OCI-LY1 (cell line): ENCODE data around the gene FCN1.
"Not testable (repeated sequence)": the region's sequence is repeated elsewhere in the genome, so short reads cannot be mapped to it uniquely, and the experiment has no call there.

Experiments used
- H2AFZ ChIP-seq: fragments of 200-600 bp; sonication (generic), shearing (Covaris generic); 2 replicates; pipeline ENCODE4 v1.6.0; 2014; ENCODE audit warnings: antibody characterized with exemption, mild to moderate bottlenecking, low read length
- H3F3A ChIP-seq: fragments of 200-600 bp; sonication (generic), shearing (Covaris generic); 2 replicates; pipeline ENCODE4 v1.6.0; 2014; ENCODE audit warnings: mild to moderate bottlenecking, antibody characterized with exemption, low read length, moderate library complexity; ENCODE audit not compliant: insufficient read depth
- H3K27ac ChIP-seq: fragments of 200-600 bp; sonication (generic); 2 replicates; pipeline ENCODE4 v1.5.1; 2014; ENCODE audit warnings: low read length, mixed run types, mild to moderate bottlenecking, low read depth; ENCODE audit not compliant: poor library complexity, severe bottlenecking
- H3K27me3 ChIP-seq: fragments of 200-600 bp; sonication (generic); 2 replicates; pipeline ENCODE4 v1.6.0; 2014; ENCODE audit warnings: antibody characterized with exemption, mild to moderate bottlenecking, low read length, moderate library complexity; ENCODE audit not compliant: insufficient read depth
- H3K36me3 ChIP-seq: fragments of 200-600 bp; sonication (generic); 2 replicates; pipeline ENCODE4 v1.6.1; 2014; ENCODE audit warnings: mild to moderate bottlenecking, antibody characterized with exemption, low read length, moderate library complexity, mixed read lengths; ENCODE audit not compliant: insufficient read depth
- H3K4me1 ChIP-seq: fragments of 200-600 bp; sonication (generic); 2 replicates; pipeline ENCODE4 v1.5.1; 2014; ENCODE audit warnings: mild to moderate bottlenecking, low read length, moderate library complexity; ENCODE audit not compliant: insufficient read depth, severe bottlenecking
- H3K4me2 ChIP-seq: fragments of 200-600 bp; sonication (generic), shearing (Covaris generic); 2 replicates; pipeline ENCODE4 v1.6.1; 2014; ENCODE audit warnings: low read length
- H3K4me3 ChIP-seq: fragments of 200-600 bp; sonication (generic); 2 replicates; pipeline ENCODE4 v1.5.1; 2014; ENCODE audit warnings: low read length, low read depth, mild to moderate bottlenecking, mixed read lengths; ENCODE audit not compliant: poor library complexity, severe bottlenecking
- H3K79me2 ChIP-seq: fragments of 200-600 bp; shearing (Covaris generic); 2 replicates; pipeline ENCODE4 v1.6.1; 2016; ENCODE audit warnings: mixed run types, low read length, mixed read lengths; ENCODE audit not compliant: insufficient read depth
- H3K9ac ChIP-seq: fragments of 200-600 bp; sonication (generic), shearing (Covaris generic); 2 replicates; pipeline ENCODE4 v1.6.1; 2014; ENCODE audit warnings: mild to moderate bottlenecking, low read length, mixed read lengths
- H3K9me2 ChIP-seq: fragments of 200-600 bp; sonication (generic), shearing (Covaris generic); 2 replicates; pipeline ENCODE4 v1.6.1; 2014; ENCODE audit warnings: low read depth, mild to moderate bottlenecking, low read length, mixed read lengths
- H3K9me3 ChIP-seq: fragments of 200-600 bp; shearing (Covaris generic); 2 replicates; pipeline ENCODE4 v1.6.1; 2014; ENCODE audit warnings: low read length, mixed read lengths
- H4K20me1 ChIP-seq: fragments of 200-600 bp; sonication (generic), shearing (Covaris generic); 2 replicates; pipeline ENCODE4 v1.6.0; 2016; ENCODE audit warnings: mild to moderate bottlenecking, low read length; ENCODE audit not compliant: insufficient read depth
- EZH2 ChIP-seq: fragments of 200-600 bp; sonication (generic), shearing (Covaris generic); IDR thresholded peaks from 2 replicates; pipeline ENCODE4 v1.8.0; 2017; ENCODE audit warnings: borderline replicate concordance, mixed run types, mild to moderate bottlenecking, antibody characterized with exemption, low read length, moderate library complexity, mixed read lengths
- TF ChIP-seq, protein P1 (sequence below): fragments of 200-600 bp; sonication (generic), shearing (Covaris generic); IDR thresholded peaks from 2 replicates; pipeline ENCODE4 v1.5.1; 2017; ENCODE audit warnings: mild to moderate bottlenecking, antibody characterized with exemption, low read length, moderate library complexity, mixed read lengths

The FCN1 gene

DNA sequence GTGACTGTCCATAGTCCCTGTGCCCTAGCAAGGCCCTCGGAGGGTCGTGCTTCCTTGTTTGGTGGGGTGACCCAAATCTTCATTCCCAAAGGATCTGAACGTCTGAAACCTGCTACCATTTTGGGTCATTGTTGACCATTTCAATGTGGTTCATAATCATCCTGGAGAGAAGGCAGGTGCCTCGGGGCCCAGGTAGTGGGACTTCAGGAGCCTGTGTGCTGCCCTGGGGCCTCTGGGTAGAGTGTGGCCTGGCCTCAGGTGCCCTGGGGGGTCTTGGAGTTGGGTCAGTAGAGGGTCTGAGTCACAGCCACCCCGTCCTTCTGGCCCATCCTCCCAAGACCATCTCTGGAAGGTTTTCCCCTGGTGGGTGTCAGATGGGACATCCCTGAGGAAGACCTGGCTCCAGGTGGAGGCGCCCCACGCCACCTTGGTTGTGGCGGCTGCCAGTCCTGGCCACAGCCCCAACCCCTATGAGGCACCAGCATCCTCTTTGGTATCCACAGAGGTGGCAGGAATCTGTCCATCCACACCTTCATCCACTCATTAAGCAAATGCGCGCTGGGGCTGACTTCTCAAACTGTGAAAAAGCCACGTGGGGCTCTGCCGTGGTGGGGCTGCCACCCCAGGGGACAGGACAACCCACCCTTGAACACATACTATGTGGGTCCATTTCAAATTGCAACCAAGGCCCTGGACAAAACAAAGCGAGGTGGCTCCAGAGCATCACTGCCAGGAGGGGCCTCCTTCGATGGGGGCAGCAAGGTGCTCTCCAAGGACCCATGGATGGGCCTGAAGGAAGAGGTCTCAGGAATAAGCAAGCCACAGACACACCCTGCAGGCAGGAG is 41.6 kb upstream of the FCN1 start:
- Histone ChIP-seq H3K9me2 (no peaks in the 10 kb centered on the region), H4K20me1 (no peaks in the 10 kb centered on the region), H3K36me3 (no peaks in the 10 kb centered on the region; the same call in 1 of the 2 replicates), H2AFZ (no peak overlapping the region), H3K27me3 (peaks cover 20% of the 10 kb centered on the region; the same call in 1 of the 2 replicates), H3K4me2 (no peak overlapping the region), H3K9ac (no peak overlapping the region), H3F3A (no peaks in the 10 kb centered on the region), H3K4me3 (no peak overlapping the region), H3K27ac (no peak overlapping the region), H3K4me1 (peaks cover 4% of the 10 kb centered on the region), H3K9me3 (no peaks in the 10 kb centered on the region), H3K79me2 (no peaks in the 10 kb centered on the region)
- TF ChIP-seq, protein P1, sequence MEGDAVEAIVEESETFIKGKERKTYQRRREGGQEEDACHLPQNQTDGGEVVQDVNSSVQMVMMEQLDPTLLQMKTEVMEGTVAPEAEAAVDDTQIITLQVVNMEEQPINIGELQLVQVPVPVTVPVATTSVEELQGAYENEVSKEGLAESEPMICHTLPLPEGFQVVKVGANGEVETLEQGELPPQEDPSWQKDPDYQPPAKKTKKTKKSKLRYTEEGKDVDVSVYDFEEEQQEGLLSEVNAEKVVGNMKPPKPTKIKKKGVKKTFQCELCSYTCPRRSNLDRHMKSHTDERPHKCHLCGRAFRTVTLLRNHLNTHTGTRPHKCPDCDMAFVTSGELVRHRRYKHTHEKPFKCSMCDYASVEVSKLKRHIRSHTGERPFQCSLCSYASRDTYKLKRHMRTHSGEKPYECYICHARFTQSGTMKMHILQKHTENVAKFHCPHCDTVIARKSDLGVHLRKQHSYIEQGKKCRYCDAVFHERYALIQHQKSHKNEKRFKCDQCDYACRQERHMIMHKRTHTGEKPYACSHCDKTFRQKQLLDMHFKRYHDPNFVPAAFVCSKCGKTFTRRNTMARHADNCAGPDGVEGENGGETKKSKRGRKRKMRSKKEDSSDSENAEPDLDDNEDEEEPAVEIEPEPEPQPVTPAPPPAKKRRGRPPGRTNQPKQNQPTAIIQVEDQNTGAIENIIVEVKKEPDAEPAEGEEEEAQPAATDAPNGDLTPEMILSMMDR = no peak
- no peak for TF ChIP-seq EZH2

DNA sequence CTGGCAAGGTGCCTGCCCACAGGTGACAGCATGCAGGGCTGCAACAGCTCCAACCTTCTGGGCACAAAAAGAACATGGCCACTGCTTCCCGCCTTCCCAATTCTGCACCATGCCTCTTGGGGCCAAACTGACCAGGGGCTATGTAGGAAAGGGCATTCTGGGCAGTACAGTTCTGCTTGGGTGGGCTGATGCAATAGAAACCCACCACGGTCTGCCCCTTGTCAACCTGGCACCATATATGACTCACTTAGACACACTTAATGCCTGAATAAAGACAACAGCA is 40.2 kb upstream of the FCN1 start:
- H3K4me2 ChIP-seq = no peak overlapping the region
- H4K20me1 ChIP-seq = no peaks in the 10 kb centered on the region
- H3K4me3 ChIP-seq = no peak overlapping the region
- no peak for TF ChIP-seq EZH2
- TF ChIP-seq, protein P1 = no peak
- no peaks in the 10 kb centered on the region for H3K9me2 ChIP-seq
- no peaks in the 10 kb centered on the region for H3K9me3 ChIP-seq
- peaks cover 16% of the 10 kb centered on the region; the same call in 1 of the 2 replicates for H3K27me3 ChIP-seq
- no peak overlapping the region for H3K27ac ChIP-seq
- no peaks in the 10 kb centered on the region for H3K79me2 ChIP-seq
- no peaks in the 10 kb centered on the region; the same call in 1 of the 2 replicates for H3K36me3 ChIP-seq
- H3K4me1 ChIP-seq = peaks cover 4% of the 10 kb centered on the region
- no peak overlapping the region for H3K9ac ChIP-seq
- no peak overlapping the region for H2AFZ ChIP-seq
- H3F3A ChIP-seq = no peaks in the 10 kb centered on the region

DNA sequence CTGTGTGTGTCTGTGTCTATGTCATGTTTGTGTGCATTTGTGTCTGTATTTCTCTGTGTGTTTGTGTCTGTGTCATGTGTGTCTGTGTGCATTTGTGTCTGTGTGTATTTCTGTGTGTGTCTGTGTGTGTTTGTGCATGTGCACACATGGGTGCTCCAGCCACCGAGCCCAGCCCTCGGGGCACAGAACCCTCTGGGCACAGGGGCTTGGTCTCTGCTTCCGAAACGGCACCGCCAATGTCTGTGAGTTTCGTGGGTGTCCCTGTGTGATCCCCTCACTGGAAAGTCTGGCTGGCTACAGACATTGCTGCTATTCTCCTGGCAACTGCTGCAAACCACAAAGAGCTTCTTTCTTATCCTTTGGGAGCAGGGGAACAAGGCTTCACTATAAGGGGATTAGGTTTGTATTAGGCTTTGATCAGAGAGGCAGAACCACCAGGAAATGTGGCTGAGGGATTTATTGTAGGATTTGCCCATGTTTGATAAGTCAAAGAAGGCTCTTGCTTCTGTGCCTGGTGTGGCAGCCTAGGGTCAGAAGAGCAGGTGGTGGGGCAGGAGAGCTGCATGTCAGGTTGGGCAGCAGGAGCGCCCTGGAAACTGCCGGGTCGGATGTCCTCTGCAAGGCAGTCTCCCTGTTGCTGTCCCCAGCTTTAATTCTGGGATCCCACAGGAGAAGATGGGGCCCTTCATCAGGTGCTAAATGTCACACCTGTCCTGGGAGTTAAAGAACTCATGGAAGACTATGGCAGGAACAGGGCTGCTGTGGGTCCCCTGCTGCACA is 39.6 kb upstream of the FCN1 start:
- Histone ChIP-seq H3K79me2 (no peaks in the 10 kb centered on the region), H3K4me2 (no peak overlapping the region), H3F3A (no peaks in the 10 kb centered on the region), H3K4me1 (peaks cover 4% of the 10 kb centered on the region), H3K27ac (no peak overlapping the region), H3K9me2 (no peaks in the 10 kb centered on the region), H3K36me3 (peaks cover under 1% of the 10 kb centered on the region; the same call in 1 of the 2 replicates), H2AFZ (no peak overlapping the region), H3K4me3 (no peak overlapping the region), H4K20me1 (no peaks in the 10 kb centered on the region), H3K27me3 (peaks cover 16% of the 10 kb centered on the region; the same call in 1 of the 2 replicates), H3K9me3 (peaks cover under 1% of the 10 kb centered on the region; the same call in 1 of the 2 replicates), H3K9ac (no peak overlapping the region)
- TF ChIP-seq, protein P1 = no peak
- no peak for TF ChIP-seq EZH2

DNA sequence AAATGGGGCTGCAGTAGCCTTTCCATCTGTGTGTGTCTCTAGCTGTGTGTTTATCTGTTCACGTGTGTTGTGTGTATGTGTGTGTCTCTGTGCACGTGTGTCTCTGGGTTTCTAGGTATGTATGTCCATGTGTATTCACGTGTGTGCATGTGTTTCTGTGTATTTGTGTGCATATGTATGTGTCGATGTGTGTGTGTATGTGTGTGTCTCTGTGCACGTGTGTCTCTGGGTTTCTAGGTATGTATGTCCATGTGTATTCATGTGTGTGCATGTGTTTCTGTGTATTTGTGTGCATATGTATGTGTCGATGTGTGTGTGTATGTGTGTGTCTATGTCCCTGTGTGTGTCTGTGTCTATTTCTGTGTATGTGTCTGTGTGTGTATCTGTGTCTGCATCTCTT is 38.7 kb upstream of the FCN1 start:
- H4K20me1 ChIP-seq, H3K9me3 ChIP-seq, H3K79me2 ChIP-seq, H3K9me2 ChIP-seq, H3K4me3 ChIP-seq, H3K4me1 ChIP-seq, H3K36me3 ChIP-seq, H3K4me2 ChIP-seq, H2AFZ ChIP-seq, H3K9ac ChIP-seq, H3F3A ChIP-seq, H3K27ac ChIP-seq: not testable (repeated sequence)
- peaks cover 23% of the 10 kb centered on the region; the same call in 1 of the 2 replicates for H3K27me3 ChIP-seq
